ENCODE results near the gene FNBP1.

The FNBP1 gene

DNA sequence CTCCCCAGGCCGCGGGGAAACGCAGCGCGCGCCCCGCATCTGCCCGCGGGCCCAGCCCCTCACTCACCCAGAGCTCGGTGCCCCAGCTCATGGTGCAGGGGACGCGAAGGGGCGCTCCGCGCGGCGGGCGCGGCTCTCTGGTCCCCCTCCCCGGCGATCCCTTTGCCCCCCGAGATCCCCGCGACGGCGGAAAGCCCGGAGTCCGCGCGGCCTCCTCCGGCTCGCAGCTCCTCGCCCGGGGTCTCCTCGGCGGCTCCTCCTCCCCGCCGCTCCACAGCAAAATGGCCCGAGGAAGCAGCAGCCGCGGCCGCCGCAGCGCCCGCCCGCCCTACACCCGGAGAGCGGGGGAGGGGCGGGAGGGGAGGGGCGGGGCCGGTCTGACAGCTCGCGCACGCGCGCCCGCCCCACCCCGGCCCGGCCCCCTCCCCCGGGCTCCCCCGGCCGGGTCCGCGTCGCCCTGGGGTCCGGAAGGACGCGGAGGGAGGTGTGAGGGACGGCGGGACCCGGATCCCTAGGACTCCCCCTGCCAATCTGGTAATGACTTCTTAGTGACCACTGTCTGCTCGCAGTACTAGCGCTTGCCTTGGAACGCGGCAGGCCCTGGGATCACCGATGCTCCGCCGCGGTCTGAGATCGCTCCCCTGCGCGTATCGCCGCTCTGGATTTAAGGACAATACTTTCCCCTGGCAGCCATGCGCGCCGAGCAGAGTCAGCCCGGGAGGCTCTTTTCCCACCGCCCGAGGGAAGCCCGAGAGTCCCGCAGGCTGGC is at the start of gene FNBP1:
Gene FNBP1 (minus strand): TSS at position 305 of the 769 bp plus-strand sequence. CDS start 214 bp downstream, at position 91.
- peak; percentile 48 for DNase-seq

GRCh38 chr9:130090915-130091314 is 47.9 kb upstream of the FNBP1 start:
- no peak for DNase-seq

GRCh38 chr9:130089141-130089540 is 46.2 kb upstream of the FNBP1 start:
- no peak for DNase-seq

- no peak for DNase-seq
These were observed 45.1 kb upstream of the FNBP1 start for GRCh38 chr9:130088051-130088450.

DNA sequence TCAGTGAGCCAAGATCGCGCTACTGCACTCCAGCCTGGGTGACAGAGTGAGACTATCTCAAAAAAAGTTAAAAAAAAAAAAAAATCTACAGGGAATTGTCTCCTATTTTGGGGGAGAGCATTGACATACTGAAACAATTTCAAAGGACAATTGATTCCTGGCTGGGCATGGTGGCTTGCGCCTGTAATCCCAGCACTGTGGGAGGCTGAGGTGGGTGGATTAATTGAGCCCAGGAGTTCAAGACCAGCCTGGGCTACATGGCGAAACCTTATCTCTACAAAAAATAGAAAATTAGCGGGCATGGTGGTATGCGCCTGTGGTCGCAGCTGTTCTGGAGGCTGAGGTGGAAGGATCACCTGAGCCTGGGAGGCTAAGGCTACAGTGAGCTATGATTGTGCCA is 41.3 kb upstream of the FNBP1 start:
- DNase-seq = no peak

GRCh38 chr9:130078547-130078946 is 35.6 kb upstream of the FNBP1 start:
- no peak for DNase-seq

- no peak for DNase-seq
These were observed 30.4 kb upstream of the FNBP1 start for GRCh38 chr9:130073373-130073772.

DNA sequence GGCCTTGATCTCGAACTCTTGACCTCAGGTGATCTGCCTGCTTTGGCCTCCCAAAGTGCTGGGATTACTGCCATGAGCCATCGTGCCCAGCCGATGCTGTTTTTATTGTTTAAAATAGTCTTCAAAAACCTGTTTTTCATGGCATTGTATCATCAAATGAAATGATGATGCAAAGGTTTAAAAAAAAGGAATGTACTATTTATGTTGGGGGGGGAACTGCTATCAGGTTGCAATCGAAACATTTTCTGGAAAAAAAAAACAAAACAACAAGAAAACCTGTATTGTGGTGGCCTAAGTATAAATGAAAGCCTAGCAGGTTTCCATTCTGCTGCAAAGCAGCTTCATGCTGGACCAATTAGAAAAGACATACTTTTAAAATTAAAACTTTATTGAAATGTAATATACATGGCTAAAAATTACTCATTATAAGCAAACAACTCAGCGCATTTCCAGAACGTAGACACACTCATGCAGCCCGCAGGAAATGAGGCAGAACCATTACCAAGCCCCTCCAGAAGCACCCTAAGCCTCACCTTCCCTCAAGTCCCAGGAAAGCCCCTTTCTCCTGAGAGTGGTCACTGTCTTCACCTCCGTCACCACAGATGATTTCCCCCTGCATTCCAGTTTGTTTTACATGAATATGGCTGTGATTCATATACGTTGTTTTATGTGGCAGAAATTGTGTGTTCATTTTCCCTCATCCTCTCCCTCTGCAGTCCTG is 29.7 kb upstream of the FNBP1 start:
- DNase-seq = no peak

GRCh38 chr9:130069048-130069447 is 26.1 kb upstream of the FNBP1 start:
- DNase-seq = no peak

DNA sequence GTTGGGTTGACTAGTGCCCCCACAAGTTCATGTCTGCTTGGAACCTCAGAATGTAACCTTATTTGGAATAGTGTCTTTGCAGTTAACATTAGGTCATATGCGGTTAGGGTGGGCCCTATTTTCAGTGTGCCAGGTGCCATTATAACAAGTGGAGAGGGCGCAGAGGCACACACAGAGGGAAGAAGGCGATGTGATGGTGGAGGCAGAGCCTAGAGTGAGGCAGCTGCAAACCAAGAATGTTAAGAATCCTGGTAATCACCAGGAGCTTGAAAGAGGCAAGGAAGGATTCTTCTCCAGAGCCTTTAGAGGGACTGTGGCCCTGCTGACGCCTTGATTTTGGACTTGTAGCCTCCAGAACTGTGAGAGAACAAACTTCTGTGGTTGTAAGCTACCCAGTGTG is 21.6 kb upstream of the FNBP1 start:
- no peak for DNase-seq

- DNase-seq = no peak
These were observed 19.8 kb upstream of the FNBP1 start for GRCh38 chr9:130062750-130063149.

DNA sequence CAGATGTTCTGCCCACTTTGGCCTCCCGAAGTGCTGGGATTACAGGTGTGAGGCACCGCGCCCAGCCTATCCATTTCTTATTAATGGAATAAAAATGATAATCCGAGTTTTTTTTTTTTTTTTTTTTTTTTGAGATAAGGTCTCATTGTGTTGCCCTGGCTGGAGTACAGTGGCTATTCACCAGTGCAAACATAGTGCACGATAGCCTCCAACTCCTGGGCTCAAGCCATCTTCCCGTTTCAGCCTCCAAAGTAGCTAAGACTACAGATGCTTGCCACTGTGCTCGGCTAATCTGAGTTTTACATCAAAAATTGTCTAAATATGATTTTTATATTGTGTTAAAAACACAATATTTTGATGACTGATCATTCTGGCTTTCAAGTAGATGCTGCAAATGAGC is 17.3 kb upstream of the FNBP1 start:
- no peak for DNase-seq

DNA sequence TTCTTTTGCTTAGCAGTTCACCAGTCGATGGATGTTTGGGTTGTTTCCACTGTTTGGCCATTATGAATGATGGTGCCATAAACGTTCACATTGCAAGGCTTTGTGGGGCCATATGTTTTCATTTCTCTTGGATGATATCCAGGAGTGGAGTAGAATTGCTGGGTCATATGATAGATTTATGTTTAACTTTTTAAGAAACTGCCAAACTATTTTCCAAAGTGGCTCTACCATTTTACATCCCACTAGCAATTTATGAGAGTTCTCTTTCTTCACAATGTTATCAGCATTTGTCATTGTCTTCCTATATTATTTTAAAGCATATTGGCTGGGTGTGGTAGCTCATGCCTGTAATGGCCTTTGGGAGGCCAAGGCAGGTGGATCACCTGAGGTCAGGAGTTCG is 15.9 kb upstream of the FNBP1 start:
- no peak for DNase-seq

DNA sequence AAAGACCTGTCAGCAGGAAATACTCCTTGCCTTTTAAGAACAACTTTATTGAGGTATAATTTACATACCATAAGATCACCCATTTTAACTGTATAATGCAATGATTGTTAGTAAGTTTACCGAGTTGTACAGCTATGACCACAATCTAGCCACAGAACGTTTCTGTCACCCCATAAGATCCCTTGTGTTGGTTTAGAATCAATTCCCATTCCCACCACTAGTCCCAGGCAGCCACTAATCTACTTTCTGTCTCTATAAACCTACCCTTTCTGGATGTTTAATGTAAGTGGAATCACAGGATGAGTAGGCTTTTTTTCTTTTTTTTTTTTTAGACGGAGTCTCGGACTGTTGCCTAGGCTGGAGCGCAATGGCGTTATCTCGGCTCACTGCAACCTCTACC is 15.2 kb upstream of the FNBP1 start:
- DNase-seq = no peak

DNA sequence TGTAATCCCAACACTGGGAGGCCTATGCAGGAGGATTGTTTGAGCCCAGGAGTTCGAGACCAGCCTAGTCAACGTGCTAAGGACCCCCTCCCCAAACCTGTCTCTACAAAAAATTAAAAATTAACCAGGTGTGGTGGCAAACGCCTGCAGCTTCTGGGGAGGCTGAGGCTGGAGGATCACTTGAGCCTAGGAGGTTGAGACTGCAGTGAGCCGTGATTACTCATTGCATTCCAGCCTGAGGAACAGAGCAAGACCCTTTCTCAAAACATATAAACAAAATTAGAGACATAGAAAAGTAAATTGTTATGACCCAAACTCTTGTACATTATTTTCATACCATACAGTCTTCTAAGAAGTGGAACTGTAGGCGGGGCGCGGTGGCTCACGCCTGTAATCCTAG is 11.8 kb upstream of the FNBP1 start:
- no peak for DNase-seq

DNA sequence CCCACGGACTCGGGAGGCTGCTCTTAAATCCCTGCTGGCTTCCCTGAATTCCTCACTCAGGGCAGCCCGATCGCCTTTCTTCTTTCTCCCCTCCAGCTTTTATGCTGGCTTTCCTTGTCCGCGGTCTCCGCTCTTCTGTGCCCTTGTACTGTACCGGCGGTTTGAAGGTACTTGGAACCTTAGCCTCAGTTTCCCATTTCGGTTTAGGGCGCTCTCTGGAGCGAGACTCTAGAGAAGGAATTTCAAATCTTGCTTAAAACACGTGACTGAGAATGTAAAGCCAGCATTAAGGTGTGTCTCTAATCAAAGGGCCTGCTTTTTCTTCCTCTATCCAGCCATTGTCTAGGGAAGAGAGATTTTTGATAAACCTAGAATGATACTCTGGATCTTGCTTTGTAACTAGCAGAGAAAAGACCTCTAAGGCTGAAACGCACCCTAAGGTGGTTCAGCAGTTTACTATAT is 11.4 kb upstream of the FNBP1 start:
- DNase-seq = no peak

- no peak for DNase-seq
These were observed 10.7 kb upstream of the FNBP1 start, which contains the start of gene GPR107 for GRCh38 chr9:130053504-130054324. Gene GPR107, plus strand, starts transcription at chr9:130053906. Its CDS starts 27 bp downstream, at chr9:130053933.

- no peak for DNase-seq
These were observed 10.1 kb upstream of the FNBP1 start for GRCh38 chr9:130053109-130053503.

- no peak for DNase-seq
These were observed 8.9 kb upstream of the FNBP1 start for GRCh38 chr9:130051855-130052254.

DNA sequence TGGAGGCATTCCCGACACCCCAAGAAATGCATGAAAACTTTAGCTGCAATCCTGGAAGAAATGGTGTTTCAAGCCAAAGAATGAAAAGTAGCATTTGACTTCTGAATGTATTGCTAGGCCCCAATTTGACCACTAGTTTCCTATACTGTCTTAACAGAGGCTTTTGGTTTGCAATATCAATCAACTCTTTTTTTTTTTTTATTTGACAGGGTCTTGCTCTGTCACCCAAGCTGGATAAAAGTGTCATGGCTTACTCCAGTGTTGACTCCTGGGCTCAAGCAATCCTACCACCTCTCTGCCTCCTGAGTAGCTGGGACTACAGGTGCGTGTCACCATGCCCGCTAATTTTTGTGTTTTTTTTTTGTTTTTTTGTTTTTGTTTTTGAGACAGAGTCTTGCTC is 7.5 kb upstream of the FNBP1 start:
- DNase-seq = no peak

GRCh38 chr9:130049431-130050210 is 6.6 kb upstream of the FNBP1 start:
- DNase-seq = no peak

DNA sequence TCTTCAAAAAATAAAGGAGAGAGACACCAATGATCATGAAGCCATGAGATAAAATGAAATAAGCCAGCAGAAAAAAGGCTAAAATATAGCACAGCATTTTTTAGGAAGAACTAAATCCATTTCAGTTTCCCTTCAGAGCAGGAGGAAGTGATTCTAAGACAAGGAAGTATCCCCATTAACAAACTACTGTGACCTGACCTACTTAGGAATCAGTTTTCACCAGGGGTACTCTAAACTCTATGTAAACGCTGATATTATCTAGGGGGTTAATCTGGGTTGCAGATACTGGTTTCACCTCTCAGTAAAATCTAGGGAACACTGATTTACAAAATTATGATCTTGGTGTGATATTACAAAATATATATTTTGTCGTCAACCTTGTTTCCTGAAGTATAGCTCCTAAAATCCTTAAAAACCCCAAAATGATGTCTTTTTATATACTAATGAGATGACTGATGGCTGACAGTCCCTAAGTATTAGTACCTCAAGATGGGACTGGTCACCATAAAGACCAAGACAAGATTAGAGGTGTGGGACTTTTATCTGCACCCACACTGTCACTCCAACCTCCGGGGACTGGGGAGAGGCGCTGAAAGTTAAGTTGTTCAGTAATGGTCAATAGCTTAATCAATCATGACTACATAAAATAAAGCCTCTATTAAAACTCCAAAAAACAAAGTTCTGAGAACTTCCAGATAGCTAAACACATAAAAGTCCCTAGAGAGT is 2.9 kb upstream of the FNBP1 start:
- DNase-seq = no peak
